ENCODE data around the gene TP63. TPM values are rescaled to one million over a fixed set of nuclear protein-coding genes. Genes with fewer than 3 reads are reported as not detected.

Gene TP63
- total RNA-seq, 4 donors from 2014 or later, result 0.27 TPM; not detected in 3

- TF ChIP-seq CTCF (IDR thresholded peaks at IDR 0.05) (no peak), POLR2A (IDR thresholded peaks at IDR 0.05) (no peak)
- no peak overlapping the region for H3K4me3 ChIP-seq
- no peaks in the 10 kb centered on the region for H3K27me3 ChIP-seq
- H3K9me3 ChIP-seq, result no peaks in the 10 kb centered on the region
- no peaks in the 10 kb centered on the region for H3K4me1 ChIP-seq
- H3K36me3 ChIP-seq, result no peaks in the 10 kb centered on the region
- no peak overlapping the region for H3K27ac ChIP-seq
- no peak for DNase-seq
These were observed 125.4 kb downstream of the TP63 start for GRCh38 chr3:189756582-189757078.

GRCh38 chr3:189758186-189758585, 127.0 kb downstream of the TP63 start:
- H3K27me3 ChIP-seq, result no peaks in the 10 kb centered on the region
- H3K4me3 ChIP-seq, result no peak overlapping the region
- TF ChIP-seq POLR2A (IDR thresholded peaks at IDR 0.05) (no peak), CTCF (IDR thresholded peaks at IDR 0.05) (no peak)
- DNase-seq, result no peak
- H3K4me1 ChIP-seq, result no peaks in the 10 kb centered on the region
- H3K36me3 ChIP-seq, result no peaks in the 10 kb centered on the region
- H3K27ac ChIP-seq, result no peak overlapping the region
- no peaks in the 10 kb centered on the region for H3K9me3 ChIP-seq

GRCh38 chr3:189766416-189766815, 135.2 kb downstream of the TP63 start:
- H3K4me1 ChIP-seq, result no peaks in the 10 kb centered on the region
- no peak overlapping the region for H3K4me3 ChIP-seq
- H3K36me3 ChIP-seq, result no peaks in the 10 kb centered on the region
- TF ChIP-seq CTCF (IDR thresholded peaks at IDR 0.05), result no peak
- no peak for TF ChIP-seq POLR2A (IDR thresholded peaks at IDR 0.05)
- DNase-seq, result no peak
- H3K9me3 ChIP-seq, result no peaks in the 10 kb centered on the region
- no peaks in the 10 kb centered on the region for H3K27me3 ChIP-seq
- H3K27ac ChIP-seq, result no peak overlapping the region

- DNase-seq, result no peak
- H3K27ac ChIP-seq, result no peak overlapping the region
- TF ChIP-seq CTCF (IDR thresholded peaks at IDR 0.05), result no peak
- H3K36me3 ChIP-seq, result no peaks in the 10 kb centered on the region
- no peaks in the 10 kb centered on the region for H3K27me3 ChIP-seq
- H3K4me3 ChIP-seq, result no peak overlapping the region
- no peaks in the 10 kb centered on the region for H3K9me3 ChIP-seq
- no peaks in the 10 kb centered on the region for H3K4me1 ChIP-seq
These were observed 140.8 kb downstream of the TP63 start for GRCh38 chr3:189771842-189772450.

GRCh38 chr3:189772584-189772983, 141.4 kb downstream of the TP63 start:
- no peaks in the 10 kb centered on the region for H3K9me3 ChIP-seq
- DNase-seq, result no peak
- no peaks in the 10 kb centered on the region for H3K4me1 ChIP-seq
- no peak overlapping the region for H3K27ac ChIP-seq
- H3K4me3 ChIP-seq, result no peak overlapping the region
- H3K36me3 ChIP-seq, result no peaks in the 10 kb centered on the region
- H3K27me3 ChIP-seq, result no peaks in the 10 kb centered on the region
- TF ChIP-seq POLR2A (IDR thresholded peaks at IDR 0.05), result no peak

- DNase-seq, result no peak
- TF ChIP-seq POLR2A (IDR thresholded peaks at IDR 0.05), result no peak
- no peak for TF ChIP-seq CTCF (IDR thresholded peaks at IDR 0.05)
- no peak overlapping the region for H3K27ac ChIP-seq
- H3K36me3 ChIP-seq, result no peaks in the 10 kb centered on the region
- no peaks in the 10 kb centered on the region for H3K9me3 ChIP-seq
- H3K27me3 ChIP-seq, result no peaks in the 10 kb centered on the region
- no peak overlapping the region for H3K4me3 ChIP-seq
- no peaks in the 10 kb centered on the region for H3K4me1 ChIP-seq
These were observed 141.9 kb downstream of the TP63 start for GRCh38 chr3:189773056-189773455.

Measured in Peyer's patch (tissue), 4 donors.